ENCODE results near the gene NATD1.

Gene NATD1

GRCh38 chr17:21217346-21217745 lies 35.9 kb downstream of the NATD1 start:
- no peak overlapping the region for H3K4me3 ChIP-seq (ENCODE audit: low read depth, low read length)
- TF ChIP-seq CTCF (IDR thresholded peaks at IDR 0.05; ENCODE audit: low read depth, low read length): no peak

- no peak overlapping the region for H3K4me3 ChIP-seq (ENCODE audit: low read depth, low read length)
- no peak for TF ChIP-seq CTCF (IDR thresholded peaks at IDR 0.05; ENCODE audit: low read depth, low read length)
These were observed 37.3 kb downstream of the NATD1 start for GRCh38 chr17:21215935-21216334.

GRCh38 chr17:21214777-21215541 lies 38.3 kb downstream of the NATD1 start:
- TF ChIP-seq CTCF (IDR thresholded peaks at IDR 0.05; ENCODE audit: low read depth, low read length): no peak
- H3K4me3 ChIP-seq (ENCODE audit: low read depth, low read length): peak overlapping the region; percentile 97

- peak within 1 kb of the TSS; percentile 97 for H3K4me3 ChIP-seq (ENCODE audit: low read depth, low read length)
- no peak for TF ChIP-seq CTCF (IDR thresholded peaks at IDR 0.05; ENCODE audit: low read depth, low read length)
These were observed 39.0 kb downstream of the NATD1 start, which contains the start of gene TMEM11 for GRCh38 chr17:21214015-21214776. Gene TMEM11 (minus strand): TSS chr17:21214161. CDS start chr17:21214152, 9 bp downstream.

- no peak for TF ChIP-seq CTCF (IDR thresholded peaks at IDR 0.05; ENCODE audit: low read depth, low read length)
These were observed 39.6 kb downstream of the NATD1 start for GRCh38 chr17:21213638-21214014.

GRCh38 chr17:21212826-21213637 lies 40.2 kb downstream of the NATD1 start:
- H3K4me3 ChIP-seq (ENCODE audit: low read depth, low read length): peak overlapping the region; percentile 97
- TF ChIP-seq CTCF (IDR thresholded peaks at IDR 0.05; ENCODE audit: low read depth, low read length): no peak

More at GRCh38 chr17:21213638-21214014, 39.6 kb downstream of the NATD1 start:
- H3K4me3 ChIP-seq (ENCODE audit: low read depth, low read length): peak overlapping the region; percentile 97

All from WI38 (cell line).